Right atrium auricular region (tissue), 2 donors: Measurements from ENCODE around the gene SETX. TPM values are rescaled to one million over a fixed set of nuclear protein-coding genes. Genes with fewer than 3 reads are reported as not detected.

ENCODE experiments used
- DNase-seq: peaks from one replicate; pipeline ENCODE4 v3.0.0-alpha.2; 2019; ENCODE audit warnings: low spot score
- H3K27ac ChIP-seq, 2 donors: fragments of 200-600 bp; sonication (generic); 1 replicate in 1 of 2; 2 replicates in 1 of 2; pipeline ENCODE4 v1.5.1; 2016 to 2019
- H3K27me3 ChIP-seq, 2 donors: fragments of 200-600 bp; sonication (generic); one replicate each; pipeline versions ENCODE4 v1.5.1 to v1.6.0; 2017 to 2019
- H3K36me3 ChIP-seq: fragments of 200-600 bp; sonication (generic); one replicate; pipeline ENCODE4 v1.5.1; 2016
- H3K4me1 ChIP-seq, 2 donors: fragments of 200-600 bp; sonication (generic); one replicate each; pipeline versions ENCODE4 v1.5.1 to v1.6.0; 2017 to 2019
- H3K4me3 ChIP-seq, 2 donors: fragments of 200-600 bp; sonication (generic); 1 replicate in 1 of 2; 2 replicates in 1 of 2; pipeline ENCODE4 v1.5.1; 2017 to 2019; ENCODE audit warnings: mild to moderate bottlenecking in 1 of 2, moderate library complexity in 1 of 2
- H3K9me3 ChIP-seq, 2 donors: fragments of 200-600 bp; sonication (generic); one replicate each; pipeline ENCODE4 v1.5.1; 2019
- total RNA-seq, 2 donors: library from RNA; depleted of rRNA; stranded (reverse); fragments of >200 nt; gene quantifications; one replicate each; pipeline ENCODE4 v1.1.0, GENCODE V29; 2016
- TF ChIP-seq, protein P1 (sequence below), 2 donors: fragments of 200-600 bp; sonication (generic); IDR thresholded peaks; one replicate each; pipeline ENCODE4 v1.5.1; 2019; ENCODE audit warnings: antibody characterized with exemption in 2 of 2

Gene SETX
- total RNA-seq, 2 donors from 2014 or later = 32.3 to 33.9 TPM

DNA sequence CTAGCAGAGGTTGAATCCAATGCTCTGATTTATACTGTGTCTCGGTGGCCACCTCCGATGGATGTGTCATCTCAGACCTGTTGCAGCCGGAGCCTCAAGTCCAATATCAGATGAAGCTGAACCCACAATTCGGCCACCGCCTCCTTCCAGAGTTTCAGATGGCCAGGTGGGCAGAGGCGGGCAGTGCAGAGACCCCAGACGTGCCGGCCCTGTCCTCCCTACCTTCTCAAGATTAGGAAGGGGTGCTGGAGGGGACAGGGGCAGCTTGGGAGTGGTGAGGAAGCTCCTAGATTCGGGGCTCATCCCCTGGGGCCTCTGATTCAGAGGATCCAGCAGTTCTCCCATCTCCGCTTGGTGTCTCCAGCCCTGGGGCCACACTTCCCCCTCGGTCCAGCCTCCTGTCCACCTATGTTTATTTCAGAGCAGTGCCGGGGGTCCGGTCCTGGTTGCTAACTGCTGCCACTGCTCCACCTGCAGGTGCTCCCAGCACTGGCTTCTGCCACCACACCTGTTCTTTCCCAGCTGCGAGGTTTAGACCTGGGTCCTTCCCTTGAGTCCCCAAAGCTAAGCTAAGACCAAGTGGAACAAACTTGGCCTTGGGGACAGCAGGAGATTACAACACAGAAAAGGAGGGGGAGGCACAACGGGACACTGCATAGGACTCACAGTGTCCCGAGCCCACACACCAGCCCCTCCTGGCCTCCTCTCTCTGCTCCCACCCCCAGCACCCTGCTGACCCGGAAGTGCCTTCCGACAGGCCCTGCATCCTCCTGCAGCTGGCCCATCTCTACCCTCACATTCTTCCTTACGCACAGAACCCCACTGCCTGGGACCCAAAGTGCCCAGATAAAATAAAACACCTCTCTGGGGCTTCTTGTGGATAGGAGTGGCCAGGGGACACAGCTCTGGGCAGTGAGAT, 111.4 kb downstream of the SETX start:
- TF ChIP-seq, protein P1, sequence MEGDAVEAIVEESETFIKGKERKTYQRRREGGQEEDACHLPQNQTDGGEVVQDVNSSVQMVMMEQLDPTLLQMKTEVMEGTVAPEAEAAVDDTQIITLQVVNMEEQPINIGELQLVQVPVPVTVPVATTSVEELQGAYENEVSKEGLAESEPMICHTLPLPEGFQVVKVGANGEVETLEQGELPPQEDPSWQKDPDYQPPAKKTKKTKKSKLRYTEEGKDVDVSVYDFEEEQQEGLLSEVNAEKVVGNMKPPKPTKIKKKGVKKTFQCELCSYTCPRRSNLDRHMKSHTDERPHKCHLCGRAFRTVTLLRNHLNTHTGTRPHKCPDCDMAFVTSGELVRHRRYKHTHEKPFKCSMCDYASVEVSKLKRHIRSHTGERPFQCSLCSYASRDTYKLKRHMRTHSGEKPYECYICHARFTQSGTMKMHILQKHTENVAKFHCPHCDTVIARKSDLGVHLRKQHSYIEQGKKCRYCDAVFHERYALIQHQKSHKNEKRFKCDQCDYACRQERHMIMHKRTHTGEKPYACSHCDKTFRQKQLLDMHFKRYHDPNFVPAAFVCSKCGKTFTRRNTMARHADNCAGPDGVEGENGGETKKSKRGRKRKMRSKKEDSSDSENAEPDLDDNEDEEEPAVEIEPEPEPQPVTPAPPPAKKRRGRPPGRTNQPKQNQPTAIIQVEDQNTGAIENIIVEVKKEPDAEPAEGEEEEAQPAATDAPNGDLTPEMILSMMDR (IDR thresholded peaks at IDR 0.05) = no peak

DNA sequence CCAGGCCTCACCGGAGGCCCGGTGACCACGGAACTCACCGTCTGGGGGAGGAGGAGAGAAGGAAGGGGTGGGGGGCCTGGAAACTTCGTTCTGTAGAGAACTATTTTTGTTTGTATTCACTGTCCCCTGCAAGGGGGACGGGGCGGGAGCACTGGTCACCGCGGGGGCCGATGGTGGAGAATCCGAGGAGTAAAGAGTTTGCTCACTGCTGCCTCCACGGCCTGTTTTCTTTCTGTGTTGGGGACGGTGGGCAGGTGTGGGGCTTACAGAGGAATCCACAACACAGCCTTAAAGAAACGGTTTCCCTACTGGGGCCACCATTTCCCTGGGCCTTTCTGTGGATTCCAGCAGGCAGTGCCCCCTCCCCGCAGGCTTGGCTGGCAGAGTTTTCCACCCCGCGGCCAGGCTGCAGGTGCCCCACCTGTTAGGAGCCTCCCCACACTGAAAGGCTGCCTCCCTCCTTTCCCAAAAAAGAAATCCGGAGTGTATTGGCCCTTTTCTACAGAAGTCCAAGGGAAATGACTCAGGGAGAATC, 112.1 kb downstream of the SETX start:
- Histone ChIP-seq H3K4me1 (peaks cover 0 to 18% of the 10 kb centered on the region in 2 donors), H3K4me3 (peak overlapping the region; percentile 51 to 67), H3K27ac (peak overlapping the region; percentile 32 to 68), H3K9me3 (no peaks in the 10 kb centered on the region), H3K36me3 (no peaks in the 10 kb centered on the region), H3K27me3 (no peaks in the 10 kb centered on the region)
- TF ChIP-seq, protein P1 (IDR thresholded peaks at IDR 0.05) = no peak
- no peak for DNase-seq

More for the DNA sequence above, 111.4 kb downstream of the SETX start:
- Histone ChIP-seq H3K9me3 (no peaks in the 10 kb centered on the region), H3K27ac (no peak overlapping the region), H3K4me3 (no peak overlapping the region), H3K4me1 (peaks cover 0 to 18% of the 10 kb centered on the region in 2 donors), H3K27me3 (no peaks in the 10 kb centered on the region), H3K36me3 (no peaks in the 10 kb centered on the region)
- DNase-seq = no peak

DNA sequence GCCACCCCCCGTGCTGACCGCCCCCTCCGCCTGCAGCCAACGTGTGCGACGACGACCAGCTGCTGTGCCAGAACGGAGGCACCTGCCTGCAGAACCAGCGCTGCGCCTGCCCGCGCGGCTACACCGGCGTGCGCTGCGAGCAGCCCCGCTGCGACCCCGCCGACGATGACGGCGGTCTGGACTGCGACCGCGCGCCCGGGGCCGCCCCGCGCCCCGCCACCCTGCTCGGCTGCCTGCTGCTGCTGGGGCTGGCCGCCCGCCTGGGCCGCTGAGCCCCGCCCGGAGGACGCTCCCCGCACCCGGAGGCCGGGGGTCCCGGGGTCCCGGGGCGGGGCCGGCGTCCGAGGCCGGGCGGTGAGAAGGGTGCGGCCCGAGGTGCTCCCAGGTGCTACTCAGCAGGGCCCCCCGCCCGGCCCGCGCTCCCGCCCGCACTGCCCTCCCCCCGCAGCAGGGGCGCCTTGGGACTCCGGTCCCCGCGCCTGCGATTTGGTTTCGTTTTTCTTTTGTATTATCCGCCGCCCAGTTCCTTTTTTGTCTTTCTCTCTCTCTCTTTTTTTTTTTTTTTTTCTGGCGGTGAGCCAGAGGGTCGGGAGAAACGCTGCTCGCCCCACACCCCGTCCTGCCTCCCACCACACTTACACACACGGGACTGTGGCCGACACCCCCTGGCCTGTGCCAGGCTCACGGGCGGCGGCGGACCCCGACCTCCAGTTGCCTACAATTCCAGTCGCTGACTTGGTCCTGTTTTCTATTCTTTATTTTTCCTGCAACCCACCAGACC, 112.8 kb downstream of the SETX start:
- Histone ChIP-seq H3K27ac (peak overlapping the region; percentile 66 to 68), H3K4me3 (peak overlapping the region; percentile 51 to 67), H3K4me1 (peaks cover 0 to 18% of the 10 kb centered on the region in 2 donors), H3K9me3 (no peaks in the 10 kb centered on the region), H3K36me3 (no peaks in the 10 kb centered on the region), H3K27me3 (no peaks in the 10 kb centered on the region)
- no peak for DNase-seq
- TF ChIP-seq, protein P1 (IDR thresholded peaks at IDR 0.05) = no peak

DNA sequence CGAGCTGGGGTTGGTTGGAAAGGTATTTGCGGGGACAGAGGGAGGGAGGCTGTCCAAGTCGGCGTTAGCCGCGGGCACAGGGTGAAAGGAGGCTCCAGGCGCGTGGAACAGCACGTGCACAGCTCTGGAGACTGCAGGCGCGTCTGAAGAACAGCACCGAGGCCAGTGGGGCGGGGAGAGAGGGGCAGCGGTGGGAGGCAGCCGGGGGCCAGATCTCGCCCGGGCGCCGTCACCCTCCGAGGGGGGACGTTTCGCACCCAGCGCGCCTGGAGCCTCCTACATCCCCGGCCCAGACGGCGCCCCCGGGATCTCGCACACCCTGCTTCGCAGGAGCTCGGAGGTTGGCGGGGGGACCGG, 113.3 kb downstream of the SETX start:
- Histone ChIP-seq H3K27me3 (no peaks in the 10 kb centered on the region), H3K4me1 (peaks cover 0 to 18% of the 10 kb centered on the region in 2 donors), H3K9me3 (no peaks in the 10 kb centered on the region), H3K36me3 (no peaks in the 10 kb centered on the region), H3K27ac (peak overlapping the region; percentile 66 to 68), H3K4me3 (peak overlapping the region; percentile 51 to 67)
- TF ChIP-seq, protein P1 (IDR thresholded peaks at IDR 0.05) = no peak
- DNase-seq = no peak

DNA sequence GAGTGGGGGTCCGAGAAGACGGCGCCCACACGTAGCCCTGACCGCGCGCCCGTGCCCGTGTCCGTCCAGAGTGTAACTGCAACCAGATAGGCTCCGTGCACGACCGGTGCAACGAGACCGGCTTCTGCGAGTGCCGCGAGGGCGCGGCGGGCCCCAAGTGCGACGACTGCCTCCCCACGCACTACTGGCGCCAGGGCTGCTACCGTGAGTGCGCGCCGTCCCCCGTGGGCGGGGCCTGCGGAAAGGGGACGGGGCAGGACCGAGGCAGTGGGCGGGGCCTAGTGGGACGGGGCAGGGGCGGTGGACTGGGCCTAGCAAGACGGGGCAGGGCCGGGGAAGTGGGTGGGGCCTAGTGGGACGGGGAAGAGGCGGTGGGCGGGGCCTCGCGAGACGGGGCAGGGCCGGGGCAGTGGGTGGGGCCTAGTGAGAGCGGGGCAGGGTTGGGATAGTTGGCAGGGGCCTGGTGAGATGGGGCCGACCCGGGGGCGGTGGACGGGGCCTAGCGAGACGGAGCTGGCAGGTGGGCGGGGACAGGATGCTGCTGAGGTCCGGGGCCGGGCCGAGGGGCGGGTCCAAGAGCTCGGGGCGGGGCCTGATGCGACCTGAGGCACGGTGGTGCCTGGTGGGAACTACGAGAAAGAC, 113.8 kb downstream of the SETX start:
- Histone ChIP-seq H3K9me3 (no peaks in the 10 kb centered on the region), H3K4me1 (peaks cover 0 to 18% of the 10 kb centered on the region in 2 donors), H3K27ac (peak overlapping the region; percentile 66 to 68), H3K36me3 (no peaks in the 10 kb centered on the region), H3K27me3 (no peaks in the 10 kb centered on the region), H3K4me3 (peak overlapping the region; percentile 51 to 67)
- DNase-seq = peak; percentile 96
- TF ChIP-seq, protein P1 (IDR thresholded peaks at IDR 0.05) = no peak
